GM18508 (cell line): ENCODE data around the gene IFI6.

ENCODE experiments used
- ATAC-seq: cut with Tn5 transposase; IDR thresholded peaks from one replicate; pipeline ENCODE4 v1.9.1; 2021; ENCODE audit warnings: moderate number of reproducible peaks; ENCODE audit not compliant: insufficient read depth, unreplicated experiment

The IFI6 gene

GRCh38 chr1:27676410-27676809, 4.4 kb upstream of the IFI6 start:
- no peak for ATAC-seq

DNA sequence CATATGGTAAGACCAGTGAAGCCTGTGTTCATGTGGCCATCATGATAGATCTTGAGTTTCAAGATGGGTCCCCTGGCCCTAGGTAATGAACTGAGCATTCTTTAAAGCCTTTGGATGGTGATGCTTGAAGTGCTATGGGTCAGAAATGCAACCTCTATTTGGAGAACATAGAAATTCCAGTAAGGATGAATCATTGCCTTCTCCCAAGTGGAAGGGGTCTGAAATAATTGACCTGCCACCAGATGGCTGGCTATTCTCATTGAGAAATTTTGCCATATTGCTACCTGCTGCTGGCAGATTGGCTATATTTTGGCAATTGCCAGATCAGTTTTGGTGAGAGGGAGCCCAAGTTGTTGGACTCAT, 739 bp upstream of the IFI6 start:
- no peak for ATAC-seq

GRCh38 chr1:27669876-27670275, 2.1 kb downstream of the IFI6 start:
- no peak for ATAC-seq

DNA sequence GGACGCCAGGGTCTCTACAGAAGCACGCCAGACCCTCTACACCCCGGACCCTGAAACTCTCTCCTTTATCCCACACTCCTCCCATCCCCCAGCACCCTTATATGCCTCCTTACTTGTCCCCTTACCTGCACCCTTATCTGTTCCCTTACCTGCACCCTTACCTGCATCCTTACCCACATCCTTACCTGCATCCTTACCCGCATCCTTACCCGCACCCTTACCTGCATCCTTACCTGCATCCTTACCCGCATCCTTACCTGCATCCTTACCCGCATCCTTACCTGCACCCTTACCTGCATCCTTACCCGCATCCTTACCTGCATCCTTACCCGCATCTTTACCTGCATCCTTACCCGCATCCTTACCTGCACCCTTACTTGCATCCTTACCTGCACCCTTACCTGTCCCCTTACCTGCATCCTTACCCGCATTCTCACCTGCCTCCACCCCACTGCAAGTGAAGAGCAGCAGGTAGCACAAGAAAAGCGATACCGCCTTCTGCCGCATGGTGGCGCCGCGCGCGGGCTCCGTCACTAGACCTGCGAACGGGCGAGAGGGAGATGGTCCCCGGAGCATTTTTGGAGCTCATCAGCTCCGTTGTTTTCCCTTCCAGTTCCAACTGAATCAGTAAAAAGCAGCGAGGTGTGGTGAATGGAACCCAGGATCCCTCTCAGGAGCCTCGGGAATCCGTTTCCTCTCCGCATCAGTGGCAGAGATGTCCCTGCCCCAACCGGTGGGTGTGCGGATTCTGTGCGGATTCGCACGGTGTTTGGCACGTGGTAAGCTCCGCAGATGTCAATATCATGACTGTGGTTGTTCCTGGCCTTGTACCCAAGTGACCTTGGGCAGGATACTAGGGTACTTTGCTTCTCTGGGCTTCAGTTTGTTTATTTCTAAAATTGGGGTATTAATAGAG, 2.9 kb downstream of the IFI6 start:
- ATAC-seq: no peak

DNA sequence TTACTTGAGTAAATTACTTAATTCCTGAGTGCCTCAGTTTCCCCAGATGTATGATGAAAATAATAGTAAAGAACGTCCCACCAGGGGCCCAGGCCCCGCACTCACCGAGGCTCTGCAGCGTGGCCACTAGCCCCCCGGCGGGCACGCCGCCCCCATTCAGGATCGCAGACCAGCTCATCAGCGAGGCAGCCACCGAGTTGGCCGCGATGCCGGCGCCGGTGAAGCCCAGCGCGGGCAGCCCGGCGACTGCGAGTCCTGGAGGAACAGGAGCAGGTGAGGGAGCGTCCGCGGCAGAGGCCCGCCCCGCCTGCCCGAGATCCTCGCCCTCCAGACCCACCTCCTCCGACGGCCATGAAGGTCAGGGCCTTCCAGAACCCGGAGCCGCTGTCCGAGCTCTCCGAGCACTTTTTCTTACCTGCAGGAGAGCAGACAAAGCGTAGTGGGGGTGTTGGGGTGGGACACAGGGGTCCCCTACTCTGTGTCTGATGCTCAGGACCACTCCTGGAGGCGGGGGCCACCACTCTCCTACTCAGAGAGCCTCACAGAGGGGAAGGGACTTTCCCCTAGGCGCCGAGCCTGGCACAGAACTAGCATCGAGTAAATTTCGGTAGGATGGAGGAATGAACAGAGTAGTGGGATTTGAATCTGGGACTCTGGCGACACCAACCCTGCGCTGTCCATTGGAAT, 3.7 kb downstream of the IFI6 start:
- ATAC-seq: no peak

- no peak for ATAC-seq
Observed at GRCh38 chr1:27666791-27667254, 5.2 kb downstream of the IFI6 start.

GRCh38 chr1:27666294-27666693, 5.7 kb downstream of the IFI6 start:
- ATAC-seq: no peak

GRCh38 chr1:27665016-27665651, 6.9 kb downstream of the IFI6 start:
- no peak for ATAC-seq

DNA sequence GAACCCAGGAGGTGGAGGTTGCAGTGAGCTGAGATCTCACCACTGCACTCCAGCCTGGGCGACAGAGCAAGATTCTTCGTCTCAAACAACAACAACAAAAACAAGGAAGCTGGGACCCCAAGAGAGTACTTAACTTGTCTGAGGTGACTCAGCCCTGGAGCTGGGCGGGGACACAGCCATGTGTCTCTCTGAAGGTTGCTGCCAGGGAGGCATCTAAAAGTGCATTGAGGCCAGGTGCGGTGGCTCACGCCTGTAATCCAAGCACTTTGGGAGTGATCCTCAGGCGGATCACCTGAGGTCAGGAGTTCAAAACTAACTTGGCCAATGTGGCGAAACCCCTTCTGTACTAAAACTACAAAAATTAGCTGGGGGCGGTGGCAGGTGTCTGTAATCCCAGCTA, 7.7 kb downstream of the IFI6 start:
- no peak for ATAC-seq

DNA sequence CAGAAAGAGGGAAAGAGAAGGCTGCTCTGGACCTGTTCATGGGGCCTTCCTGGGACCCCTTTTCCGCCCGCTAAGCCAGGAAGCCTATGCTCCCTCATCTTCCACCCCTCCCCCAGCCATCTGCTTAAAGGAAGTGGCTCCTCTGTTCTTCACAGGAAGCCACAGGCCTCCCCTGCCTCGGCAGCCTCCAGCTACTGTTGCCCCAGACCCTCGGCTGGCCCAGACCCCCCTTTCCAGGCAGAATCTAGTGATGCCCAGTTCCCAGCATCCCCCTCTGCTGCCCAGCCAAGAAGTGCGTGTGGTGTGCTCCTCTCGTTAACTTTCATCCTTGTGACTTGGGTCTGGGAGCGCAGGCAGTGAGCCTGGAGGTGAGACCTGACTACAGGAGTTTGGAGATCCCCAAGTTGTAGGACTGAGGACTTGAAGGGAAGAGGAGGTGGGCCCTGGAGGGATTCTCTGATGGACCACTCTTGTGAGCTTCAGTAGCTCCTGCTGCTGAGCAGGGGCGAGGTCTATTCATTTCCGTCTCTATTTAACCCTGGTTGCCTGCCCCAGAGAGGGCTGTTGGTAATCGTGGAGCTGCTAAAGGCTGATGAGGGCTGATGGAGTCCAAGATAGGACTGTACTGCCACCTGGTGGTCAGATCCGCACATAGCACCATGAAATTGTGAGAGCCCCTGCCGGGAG, 9.1 kb downstream of the IFI6 start:
- ATAC-seq: peak; percentile 38

GRCh38 chr1:27662261-27662660, 9.7 kb downstream of the IFI6 start:
- ATAC-seq: no peak

DNA sequence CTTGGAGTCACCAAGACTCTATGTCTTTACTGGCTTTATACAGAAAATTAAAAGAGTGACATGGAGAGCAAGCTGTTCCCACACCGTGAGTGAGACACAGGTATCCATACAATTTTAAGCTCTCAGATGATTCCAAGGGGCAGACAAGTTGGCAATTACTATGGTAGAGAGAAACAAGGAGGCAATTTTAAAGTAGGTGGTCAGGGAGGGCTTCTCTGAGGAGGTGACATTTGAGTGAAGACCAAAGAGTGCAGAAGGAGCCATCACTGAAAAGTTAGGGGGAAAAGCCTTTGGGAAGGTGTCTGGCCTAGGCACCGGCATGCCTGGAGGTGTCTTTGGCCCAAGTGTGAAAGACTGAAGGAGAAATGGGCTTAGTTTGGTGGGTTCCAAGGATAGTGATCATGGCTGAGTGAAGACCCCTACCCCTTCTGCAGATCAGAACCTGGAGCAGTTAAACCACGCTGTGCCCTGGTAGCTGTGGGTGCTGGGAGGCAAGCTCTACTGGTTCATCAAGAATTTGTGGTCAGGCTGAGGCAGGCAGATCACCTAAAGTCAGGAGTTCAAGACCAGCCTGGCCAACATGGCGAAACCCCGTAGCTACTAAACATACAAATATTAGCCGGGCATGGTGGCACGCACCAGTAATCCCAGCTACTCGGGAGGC, 10.4 kb downstream of the IFI6 start:
- no peak for ATAC-seq

DNA sequence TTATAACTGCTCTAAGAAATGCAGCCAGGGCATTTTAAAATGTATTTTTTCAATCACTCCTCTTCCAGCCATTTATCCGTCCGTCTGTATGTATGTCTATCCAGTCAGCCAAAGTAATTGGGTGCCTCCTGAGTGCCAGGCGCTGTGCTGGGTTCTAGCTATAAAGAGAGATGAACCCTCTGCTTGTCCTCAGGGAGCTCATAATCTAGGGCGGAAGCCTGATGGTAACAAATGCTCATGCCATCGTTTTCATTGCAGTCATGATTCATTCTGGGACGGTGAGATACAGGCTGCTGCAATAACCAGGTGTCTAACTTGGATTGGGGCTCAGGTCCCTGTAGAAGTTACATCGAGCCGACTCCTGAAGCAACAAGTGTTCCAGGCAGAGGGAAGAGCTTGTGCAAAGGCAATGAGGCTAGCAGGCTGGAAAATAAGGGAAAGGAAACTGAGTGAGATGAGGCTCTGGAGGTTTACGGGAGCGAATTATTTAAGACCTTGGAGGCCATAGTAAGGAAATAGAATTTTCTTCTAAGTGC, 11.6 kb downstream of the IFI6 start:
- ATAC-seq: no peak

- no peak for ATAC-seq
Observed at GRCh38 chr1:27659497-27660299, 12.3 kb downstream of the IFI6 start.

DNA sequence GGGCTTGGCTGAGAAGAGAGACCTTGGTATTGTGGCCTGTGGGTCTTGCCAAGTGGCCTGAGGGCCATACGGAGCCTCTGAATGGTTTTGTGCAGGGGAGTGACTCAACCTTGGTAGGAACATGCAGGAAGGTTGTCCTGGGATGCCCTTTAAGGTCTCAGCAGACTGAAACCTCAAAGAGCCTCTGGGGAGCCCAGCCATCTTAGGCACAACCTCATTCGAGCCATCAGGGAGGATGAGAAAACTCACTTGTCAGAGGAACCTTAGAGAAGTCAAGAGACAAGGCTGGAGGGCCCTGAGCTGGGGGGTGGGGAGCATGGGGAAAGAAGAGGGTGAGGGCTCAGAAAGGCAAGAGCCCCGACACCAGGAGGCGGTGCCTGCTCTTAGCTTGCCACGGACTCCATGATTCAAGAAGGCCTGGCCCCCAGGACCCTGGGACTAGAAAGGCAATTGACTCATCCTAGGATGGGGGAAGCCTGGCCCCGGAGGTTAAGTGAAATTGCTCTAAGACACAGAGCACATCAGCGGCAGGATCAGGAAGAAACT, 13.0 kb downstream of the IFI6 start:
- ATAC-seq: no peak

- no peak for ATAC-seq
Observed at GRCh38 chr1:27656157-27656893, 15.7 kb downstream of the IFI6 start.

- no peak for ATAC-seq
Observed at GRCh38 chr1:27655151-27655937, 16.6 kb downstream of the IFI6 start.
